ENCODE results near the gene KY.
A peak's percentile ranks its signal among the peaks of the same experiment; 100 is the strongest.

Gene KY

GRCh38 chr3:134649106-134649705 is 1.6 kb downstream of the KY start:
- H3K4me3 ChIP-seq: peak overlapping the region in 1 of 7 experiments; percentile 63
- peak overlapping the region in 1 of 21 experiments; percentile 5 for H3K27ac ChIP-seq

DNA sequence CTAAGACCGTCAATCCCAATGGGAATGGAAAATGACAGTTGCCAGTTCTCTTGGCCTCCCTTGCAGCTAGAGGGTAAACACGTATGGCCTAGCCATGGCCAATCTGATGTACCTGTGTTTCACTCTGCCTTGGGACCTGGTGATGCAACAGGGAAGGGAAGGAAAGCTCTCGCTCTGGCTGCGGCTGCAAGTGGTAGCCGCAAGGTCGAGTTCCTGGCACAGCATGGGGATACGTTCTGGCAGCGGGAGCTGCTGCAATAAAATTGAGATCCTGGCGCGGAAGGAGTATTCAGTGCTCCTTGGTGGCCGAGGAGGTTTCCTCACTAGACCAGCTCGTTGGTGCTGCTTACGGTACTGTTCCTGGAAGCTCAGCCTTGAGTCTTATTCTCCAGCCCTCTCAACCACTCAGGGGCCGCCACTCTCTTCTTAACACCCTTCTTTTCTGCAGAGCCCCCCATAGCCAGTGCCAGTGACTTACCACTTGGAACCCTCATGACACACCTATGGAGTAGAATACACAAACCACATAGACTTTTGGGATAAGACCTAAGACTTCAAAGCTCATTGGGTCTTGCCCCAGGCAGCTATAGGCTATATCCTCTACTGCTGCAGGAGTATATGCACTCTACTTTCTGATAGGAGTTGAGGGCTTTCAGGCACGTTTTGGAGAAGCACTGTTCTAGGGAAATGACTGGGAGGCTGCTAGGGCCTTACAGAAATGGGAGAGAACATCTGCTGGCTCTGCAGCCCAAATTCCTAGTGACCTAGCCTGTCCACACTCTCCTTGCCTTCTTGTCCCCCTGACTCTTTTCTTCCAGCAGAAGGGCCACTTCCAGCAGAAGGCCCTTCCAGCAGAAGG is 2.7 kb downstream of the KY start:
- Histone ChIP-seq H3K4me3 (no peak overlapping the region), H3K27ac (no peak overlapping the region)

DNA sequence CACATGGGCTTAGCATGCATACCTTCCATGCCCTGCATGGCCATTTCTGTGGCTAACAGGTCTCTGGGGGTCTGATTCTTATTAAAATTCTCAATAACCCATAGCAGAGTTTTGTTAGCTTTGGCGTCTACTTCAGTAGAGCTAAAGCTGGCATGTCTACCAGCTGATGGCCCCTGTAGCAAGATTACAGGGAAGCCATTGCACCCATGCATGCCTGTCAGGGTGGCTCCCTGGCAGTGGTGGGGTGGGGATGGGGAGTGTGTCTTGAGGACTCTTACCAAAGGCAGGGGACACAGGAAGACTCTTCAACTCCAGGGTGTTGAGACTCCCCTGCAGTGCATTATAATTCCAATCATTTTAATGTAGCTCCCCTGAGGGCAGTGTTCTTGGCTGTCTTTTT is 4.7 kb downstream of the KY start:
- no peak overlapping the region for H3K4me3 ChIP-seq
- no peak overlapping the region for H3K27ac ChIP-seq

GRCh38 chr3:134645515-134645914 is 5.3 kb downstream of the KY start:
- no peak overlapping the region for H3K27ac ChIP-seq
- no peak overlapping the region for H3K4me3 ChIP-seq

DNA sequence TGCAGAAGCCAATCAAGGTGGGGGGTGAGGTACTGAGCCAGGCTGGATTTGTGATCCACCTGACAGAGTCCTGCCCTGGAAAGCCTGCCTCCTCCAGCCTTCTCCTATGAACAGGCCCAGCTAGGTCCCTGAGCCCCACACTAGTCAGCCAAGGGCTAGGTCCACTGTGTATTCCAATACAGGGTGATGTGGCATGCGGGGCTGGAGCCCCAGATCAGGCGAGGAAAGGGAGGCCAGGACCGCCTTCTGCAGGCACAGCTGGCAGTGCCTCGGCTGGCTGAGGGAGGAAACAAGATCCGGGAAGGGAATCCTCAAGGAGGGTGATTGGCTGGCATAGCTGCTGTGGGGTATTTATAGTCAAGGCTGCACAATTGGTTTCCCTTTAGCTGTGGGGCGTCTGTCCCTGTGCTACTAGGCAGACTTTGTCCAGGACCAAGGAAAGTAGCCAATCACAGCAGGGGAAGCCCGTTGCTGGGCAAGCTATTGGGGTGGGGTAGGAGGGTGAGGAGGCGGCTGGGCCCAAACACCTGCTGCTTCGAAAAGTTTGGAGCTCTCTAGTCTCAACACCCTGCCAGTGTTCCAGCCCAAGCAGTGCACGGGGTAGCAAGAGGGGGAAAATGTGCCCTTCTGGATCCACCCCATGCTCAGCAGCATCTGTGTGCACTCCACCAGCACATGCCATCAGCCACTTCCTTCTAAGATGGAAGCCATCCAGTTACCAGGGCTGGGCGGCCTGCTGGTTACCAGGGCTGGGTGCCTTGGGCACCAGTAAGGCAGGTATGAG is 5.9 kb downstream of the KY start:
- no peak overlapping the region for H3K27ac ChIP-seq
- H3K4me3 ChIP-seq: no peak overlapping the region

GRCh38 chr3:134643150-134643675 is 7.6 kb downstream of the KY start:
- no peak overlapping the region for H3K27ac ChIP-seq
- no peak overlapping the region for H3K4me3 ChIP-seq

- H3K27ac ChIP-seq: no peak overlapping the region
- H3K4me3 ChIP-seq: no peak overlapping the region
These were observed 8.2 kb downstream of the KY start for GRCh38 chr3:134642445-134643149.

DNA sequence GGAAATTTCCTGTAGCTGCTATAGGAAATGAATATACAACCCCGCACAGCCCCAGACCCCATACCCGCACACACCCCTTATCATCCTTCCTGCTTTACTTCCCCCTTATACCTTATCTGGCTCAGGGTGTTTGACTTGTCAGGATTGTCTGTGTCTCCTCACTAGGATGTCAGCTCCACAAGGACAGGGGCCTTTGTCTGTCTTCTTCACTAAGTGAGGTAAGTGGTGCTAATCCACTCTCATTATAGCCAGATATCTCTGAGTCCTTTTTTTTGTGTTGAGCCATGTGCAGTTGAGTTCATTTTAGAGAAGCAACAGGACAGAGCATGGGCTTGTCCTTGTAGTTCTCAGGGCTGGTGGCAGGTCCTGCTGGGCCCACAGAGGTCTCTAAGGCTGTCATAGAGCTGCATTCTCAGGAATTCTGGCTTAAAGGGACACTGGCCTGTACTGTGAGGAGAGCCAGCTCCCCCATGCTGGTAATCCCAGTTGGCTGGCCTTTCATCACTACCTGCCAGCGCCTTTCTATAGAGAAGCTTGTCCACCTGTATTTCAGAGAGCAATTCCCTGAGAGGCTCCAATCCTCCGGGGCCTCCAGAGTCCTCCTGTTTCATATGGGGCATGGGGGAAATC is 9.0 kb downstream of the KY start:
- H3K4me3 ChIP-seq: no peak overlapping the region
- no peak overlapping the region for H3K27ac ChIP-seq

GRCh38 chr3:134640872-134641470 is 9.9 kb downstream of the KY start:
- Histone ChIP-seq H3K4me3 (no peak overlapping the region), H3K27ac (no peak overlapping the region)

DNA sequence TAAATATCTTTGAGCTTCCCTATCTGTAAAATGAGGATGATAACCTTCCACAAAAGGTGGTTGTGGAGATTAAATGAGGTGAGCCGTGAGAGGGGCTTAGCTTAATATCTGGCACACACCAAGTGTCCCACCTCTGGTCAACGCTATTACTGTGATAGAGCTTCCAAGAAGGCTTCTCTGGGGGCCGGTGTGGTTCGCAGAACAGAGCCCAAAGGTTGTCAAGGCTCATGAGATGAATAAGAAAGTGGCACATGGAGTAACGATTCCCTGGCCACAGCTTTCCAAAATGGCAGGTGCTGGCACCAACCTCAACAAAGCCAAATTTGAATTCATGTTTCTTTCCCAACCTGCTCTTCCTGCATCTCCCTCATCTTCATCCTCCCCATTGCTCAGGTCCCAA is 10.4 kb downstream of the KY start:
- H3K27ac ChIP-seq: no peak overlapping the region
- H3K4me3 ChIP-seq: no peak overlapping the region

DNA sequence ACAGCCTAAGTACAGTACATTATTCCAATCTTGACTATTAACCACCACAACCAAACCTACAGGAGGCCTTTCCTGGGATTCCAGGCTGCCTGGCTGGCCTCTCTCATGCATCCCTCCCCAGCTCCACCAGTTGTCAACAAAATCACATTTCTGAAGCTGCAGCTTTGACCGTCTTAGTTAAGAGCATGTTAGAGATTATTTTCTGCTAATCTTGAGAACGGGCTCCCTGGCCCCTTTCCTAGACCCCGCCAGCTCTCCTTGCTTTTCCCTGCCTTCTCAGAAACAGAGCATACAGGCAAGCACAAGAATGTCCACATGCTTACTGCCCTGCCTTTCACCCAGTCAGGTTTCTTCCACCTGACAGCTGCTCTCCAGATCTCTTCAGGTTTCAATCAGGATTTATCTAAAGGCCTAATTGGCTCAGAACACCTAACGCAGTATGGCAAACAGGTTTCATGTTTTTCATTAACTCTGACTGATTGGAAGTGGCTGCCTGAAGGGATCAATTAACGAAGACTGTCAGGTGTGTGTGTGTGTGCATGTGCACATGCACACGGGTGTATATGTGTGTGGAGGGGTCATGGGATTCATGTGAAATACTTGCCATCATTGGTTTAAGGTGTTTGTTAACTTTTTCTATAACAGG is 12.3 kb downstream of the KY start:
- Histone ChIP-seq H3K4me3 (no peak overlapping the region), H3K27ac (no peak overlapping the region)

DNA sequence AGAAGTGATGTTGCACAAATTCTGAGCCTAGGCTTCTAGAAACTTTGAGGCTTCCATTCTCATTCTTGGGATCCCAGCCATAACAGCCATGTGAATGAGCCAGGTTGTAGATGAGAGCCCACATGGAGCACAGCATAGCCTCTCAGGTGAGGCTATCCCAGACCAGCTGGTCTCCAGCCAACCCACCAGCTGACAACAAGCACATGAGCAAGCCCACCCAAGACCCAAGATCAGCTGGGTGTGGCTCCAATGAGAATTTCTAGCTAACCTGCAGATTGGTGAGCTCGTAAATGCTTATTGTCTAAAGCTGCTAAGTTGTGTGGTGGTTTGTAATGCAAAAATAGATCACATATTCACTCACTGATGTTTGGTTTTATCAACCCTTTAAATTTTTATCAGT is 14.4 kb downstream of the KY start:
- no peak overlapping the region for H3K4me3 ChIP-seq
- H3K27ac ChIP-seq: no peak overlapping the region

DNA sequence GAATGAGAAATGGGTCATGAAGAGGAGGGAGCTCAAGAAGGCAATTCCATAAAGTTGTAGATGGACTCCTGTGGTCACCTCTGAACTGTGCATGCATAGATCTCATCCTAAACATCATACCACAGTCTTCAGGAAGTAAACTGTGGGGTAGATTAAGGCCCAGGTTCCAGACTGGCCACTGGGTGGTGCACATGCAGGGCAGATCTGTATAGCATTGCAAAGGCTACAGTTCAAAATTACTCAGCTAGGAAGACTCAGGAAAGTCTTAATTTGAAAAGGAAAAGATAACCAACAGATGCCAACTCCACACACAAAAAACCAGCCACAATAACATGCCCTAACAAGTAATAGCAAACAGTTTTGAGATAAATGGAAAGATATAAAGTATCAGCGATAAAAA is 20.3 kb downstream of the KY start:
- no peak overlapping the region for H3K27ac ChIP-seq
- H3K4me3 ChIP-seq: no peak overlapping the region

DNA sequence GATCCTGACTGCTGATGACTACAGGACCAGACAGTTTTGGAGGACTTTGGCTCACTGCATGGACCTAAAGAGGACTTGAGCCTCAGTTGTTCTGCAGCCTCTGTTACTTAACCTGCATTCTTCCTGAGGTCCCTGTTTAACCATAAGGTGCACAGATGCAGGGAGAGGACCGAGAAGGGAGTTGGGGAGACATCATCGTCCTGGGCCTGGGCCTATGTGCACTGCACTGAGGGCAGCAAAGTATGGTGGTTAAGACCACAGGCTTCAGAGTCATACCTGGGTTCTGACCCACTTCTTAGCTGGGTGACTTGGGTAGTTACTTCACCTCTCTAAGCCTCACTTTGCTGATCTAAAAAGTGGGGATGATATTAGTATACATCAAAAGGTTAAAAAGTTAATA is 21.9 kb downstream of the KY start:
- Histone ChIP-seq H3K27ac (no peak overlapping the region), H3K4me3 (no peak overlapping the region)

- no peak overlapping the region for H3K4me3 ChIP-seq
These were observed 23.0 kb downstream of the KY start for GRCh38 chr3:134627831-134628230.

GRCh38 chr3:134625885-134626741 is 24.7 kb downstream of the KY start:
- H3K27ac ChIP-seq: no peak overlapping the region
- no peak overlapping the region for H3K4me3 ChIP-seq

More at GRCh38 chr3:134627831-134628230, 23.0 kb downstream of the KY start:
- no peak overlapping the region for H3K27ac ChIP-seq

DNA sequence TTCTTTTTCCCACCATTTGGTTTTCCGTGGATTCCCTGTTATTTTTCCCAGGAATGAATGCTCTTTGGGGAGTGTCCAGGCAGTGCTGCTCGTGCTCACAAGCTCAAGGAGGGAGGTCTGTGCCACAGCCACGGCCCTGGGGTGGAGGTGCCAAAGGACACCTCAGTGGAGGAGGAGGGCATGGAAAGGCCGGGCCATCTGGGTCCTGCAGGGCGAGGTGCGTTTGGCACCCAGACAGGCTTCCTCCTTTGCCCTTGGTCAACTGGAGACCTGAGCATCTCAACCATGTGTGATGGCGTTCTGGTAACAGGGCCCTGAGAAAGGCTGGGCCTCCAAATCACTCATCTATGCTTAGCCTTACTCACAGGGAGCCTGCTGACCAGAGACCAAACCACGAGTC is 25.4 kb downstream of the KY start:
- H3K4me3 ChIP-seq: no peak overlapping the region
- no peak overlapping the region for H3K27ac ChIP-seq

Data from skin epidermis (tissue), 12 donors.